ENCODE measurements around the gene TKTL1.

Gene TKTL1

DNA sequence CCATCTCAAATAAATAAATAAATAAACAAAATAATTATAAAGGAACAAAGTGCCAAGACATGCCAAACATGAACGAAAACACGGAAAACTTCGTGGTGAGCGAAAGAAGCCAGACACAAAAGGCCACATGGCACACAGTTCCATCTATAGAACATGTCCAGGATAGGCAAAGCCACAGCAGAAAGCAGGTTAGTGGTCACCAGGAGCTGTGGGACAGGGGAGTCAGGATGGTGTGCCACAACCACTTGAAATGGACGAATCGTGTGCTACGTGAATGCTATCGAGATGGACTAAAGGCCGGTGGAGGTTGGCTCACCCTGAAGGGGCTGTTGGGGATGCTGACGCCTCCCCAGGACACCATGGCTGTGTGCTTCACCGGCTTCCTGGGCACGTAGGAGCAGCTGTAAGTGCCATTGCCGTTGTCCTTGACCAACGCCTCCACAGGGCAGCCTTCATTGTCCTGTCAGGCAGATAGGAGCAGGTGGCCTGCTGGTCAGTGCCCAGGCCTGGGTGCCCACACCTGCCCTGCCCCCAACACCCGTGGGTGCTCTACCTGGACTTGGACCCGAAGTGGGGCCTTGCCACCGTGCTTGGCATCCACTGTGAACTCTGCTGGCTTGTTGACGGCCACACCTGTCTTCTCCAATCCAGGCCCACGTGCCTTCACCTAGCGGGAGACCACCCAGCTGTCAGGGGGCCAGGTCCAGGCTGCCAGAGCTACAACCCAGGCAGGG is 68.3 kb downstream of the TKTL1 start:
- H4K20me1 ChIP-seq (ENCODE audit: insufficient read depth), result no peaks in the 10 kb centered on the region
- H3K27me3 ChIP-seq (ENCODE audit: insufficient read depth, low read depth), result no peaks in the 10 kb centered on the region
- H3K36me3 ChIP-seq (ENCODE audit: insufficient read depth), result no peaks in the 10 kb centered on the region; the same call in 1 of the 2 replicates
- H3K4me2 ChIP-seq, result no peak overlapping the region
- H3K4me1 ChIP-seq (ENCODE audit: low read depth, poor library complexity, severe bottlenecking), result peaks cover 16% of the 10 kb centered on the region
- H3K27ac ChIP-seq, result no peak overlapping the region
- no peak overlapping the region for H3K9ac ChIP-seq
- H2AFZ ChIP-seq (ENCODE audit: low read depth), result no peak overlapping the region
- TF ChIP-seq, protein P1, sequence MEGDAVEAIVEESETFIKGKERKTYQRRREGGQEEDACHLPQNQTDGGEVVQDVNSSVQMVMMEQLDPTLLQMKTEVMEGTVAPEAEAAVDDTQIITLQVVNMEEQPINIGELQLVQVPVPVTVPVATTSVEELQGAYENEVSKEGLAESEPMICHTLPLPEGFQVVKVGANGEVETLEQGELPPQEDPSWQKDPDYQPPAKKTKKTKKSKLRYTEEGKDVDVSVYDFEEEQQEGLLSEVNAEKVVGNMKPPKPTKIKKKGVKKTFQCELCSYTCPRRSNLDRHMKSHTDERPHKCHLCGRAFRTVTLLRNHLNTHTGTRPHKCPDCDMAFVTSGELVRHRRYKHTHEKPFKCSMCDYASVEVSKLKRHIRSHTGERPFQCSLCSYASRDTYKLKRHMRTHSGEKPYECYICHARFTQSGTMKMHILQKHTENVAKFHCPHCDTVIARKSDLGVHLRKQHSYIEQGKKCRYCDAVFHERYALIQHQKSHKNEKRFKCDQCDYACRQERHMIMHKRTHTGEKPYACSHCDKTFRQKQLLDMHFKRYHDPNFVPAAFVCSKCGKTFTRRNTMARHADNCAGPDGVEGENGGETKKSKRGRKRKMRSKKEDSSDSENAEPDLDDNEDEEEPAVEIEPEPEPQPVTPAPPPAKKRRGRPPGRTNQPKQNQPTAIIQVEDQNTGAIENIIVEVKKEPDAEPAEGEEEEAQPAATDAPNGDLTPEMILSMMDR (conservative IDR thresholded peaks at IDR 0.05; ENCODE audit: low read depth, low read length), result no peak
- H3K4me3 ChIP-seq (IDR thresholded peaks at IDR 0.05; ENCODE audit: insufficient read depth, low read depth, low read length), result no peak overlapping the region
- H3K79me2 ChIP-seq (ENCODE audit: insufficient read depth, low read depth), result peaks cover 23% of the 10 kb centered on the region

DNA sequence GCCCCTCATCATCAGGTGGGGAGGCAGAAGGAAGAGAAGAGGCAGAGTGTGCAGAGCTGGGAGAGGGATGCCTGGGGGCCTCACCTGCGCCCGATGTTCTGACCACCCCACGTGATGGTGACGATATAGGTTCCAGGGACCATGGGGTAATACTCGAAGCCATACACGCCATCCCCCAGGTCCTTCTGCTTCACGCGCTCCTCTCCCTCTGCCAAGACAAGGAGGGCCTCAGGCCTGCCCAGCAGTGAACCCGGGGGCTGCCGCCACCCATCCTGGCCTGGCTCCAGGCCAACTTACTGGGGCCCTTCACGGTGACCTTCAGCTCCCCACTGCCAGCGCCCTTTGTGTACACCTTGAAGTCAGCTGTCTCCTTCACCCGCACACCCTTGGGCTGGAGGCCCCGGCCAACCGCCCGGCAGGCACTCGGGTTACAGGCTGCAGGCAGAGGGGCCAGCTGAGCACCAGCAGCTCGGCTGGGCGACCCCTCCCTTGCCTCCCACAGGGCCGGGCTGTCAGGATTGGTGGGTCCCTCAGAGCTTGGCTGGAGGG is 69.5 kb downstream of the TKTL1 start:
- Histone ChIP-seq H2AFZ (ENCODE audit: low read depth) (no peak overlapping the region), H3K27me3 (ENCODE audit: insufficient read depth, low read depth) (no peaks in the 10 kb centered on the region), H4K20me1 (ENCODE audit: insufficient read depth) (no peaks in the 10 kb centered on the region), H3K4me1 (ENCODE audit: low read depth, poor library complexity, severe bottlenecking) (peaks cover 16% of the 10 kb centered on the region), H3K27ac (no peak overlapping the region), H3K79me2 (ENCODE audit: insufficient read depth, low read depth) (peaks cover 35% of the 10 kb centered on the region), H3K4me3 (IDR thresholded peaks at IDR 0.05; ENCODE audit: insufficient read depth, low read depth, low read length) (no peak overlapping the region), H3K36me3 (ENCODE audit: insufficient read depth) (no peaks in the 10 kb centered on the region; the same call in 1 of the 2 replicates), H3K9ac (no peak overlapping the region), H3K4me2 (no peak overlapping the region)
- TF ChIP-seq, protein P1 (conservative IDR thresholded peaks at IDR 0.05; ENCODE audit: low read depth, low read length), result no peak

DNA sequence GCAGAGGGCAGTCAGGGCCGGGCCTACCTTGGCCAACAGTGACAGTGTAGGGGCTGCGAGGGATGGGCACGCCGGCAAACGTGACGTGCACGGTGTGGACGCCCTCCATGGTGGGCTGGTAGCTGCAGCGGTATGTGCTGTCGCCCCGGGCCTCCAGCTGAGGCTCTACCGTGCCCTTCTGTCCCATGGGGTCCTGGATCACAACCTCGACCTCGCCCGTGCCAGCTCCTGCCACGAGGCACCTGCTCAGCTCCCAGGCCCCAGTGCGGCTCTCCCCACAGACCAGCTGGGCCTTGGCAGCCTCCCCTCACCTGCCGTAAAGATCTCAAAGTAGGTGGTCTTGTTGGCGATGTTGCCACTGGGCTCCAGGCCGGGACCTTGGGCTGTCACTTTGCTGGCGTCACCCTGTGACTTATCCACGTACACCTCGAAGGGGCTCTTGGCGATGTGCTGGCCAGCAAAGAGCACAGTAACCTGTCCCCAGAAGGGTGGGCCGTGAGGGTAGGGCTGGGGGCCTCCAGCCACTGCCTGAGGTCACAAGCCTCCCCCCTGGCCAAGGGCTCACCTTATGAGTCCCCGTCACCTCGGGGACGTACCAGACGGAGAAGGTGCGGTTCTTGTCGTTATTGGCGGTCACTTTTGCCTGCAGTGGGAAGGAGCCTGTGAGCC is 70.5 kb downstream of the TKTL1 start:
- Histone ChIP-seq H3K36me3 (ENCODE audit: insufficient read depth) (no peaks in the 10 kb centered on the region; the same call in 1 of the 2 replicates), H3K4me2 (no peak overlapping the region), H3K4me1 (ENCODE audit: low read depth, poor library complexity, severe bottlenecking) (peaks cover 16% of the 10 kb centered on the region), H3K4me3 (IDR thresholded peaks at IDR 0.05; ENCODE audit: insufficient read depth, low read depth, low read length) (no peak overlapping the region), H2AFZ (ENCODE audit: low read depth) (no peak overlapping the region), H3K9ac (no peak overlapping the region), H3K27ac (no peak overlapping the region), H3K79me2 (ENCODE audit: insufficient read depth, low read depth) (peaks cover 44% of the 10 kb centered on the region), H4K20me1 (ENCODE audit: insufficient read depth) (no peaks in the 10 kb centered on the region), H3K27me3 (ENCODE audit: insufficient read depth, low read depth) (no peaks in the 10 kb centered on the region)
- TF ChIP-seq, protein P1 (conservative IDR thresholded peaks at IDR 0.05; ENCODE audit: low read depth, low read length), result no peak

DNA sequence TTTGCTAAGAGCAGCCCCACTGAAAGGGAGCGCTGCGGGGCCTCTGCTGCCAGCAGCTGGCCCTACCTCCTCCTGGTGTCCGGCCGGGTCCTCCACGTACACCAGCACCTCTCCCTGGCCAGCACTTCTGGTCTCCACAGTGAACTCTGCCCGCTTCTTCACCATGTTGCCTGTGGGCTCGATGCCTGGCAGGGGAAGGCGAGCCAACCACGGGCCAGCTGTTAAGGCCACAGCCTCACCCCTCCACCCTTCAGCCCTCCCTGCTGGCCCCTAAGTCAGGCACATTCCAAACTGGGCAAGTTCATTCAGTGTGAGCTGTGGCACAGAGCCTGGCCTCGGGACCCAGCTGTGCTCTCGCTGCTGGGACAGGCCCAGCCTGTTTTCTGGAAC is 71.1 kb downstream of the TKTL1 start:
- no peak overlapping the region for H3K9ac ChIP-seq
- H3K27ac ChIP-seq, result no peak overlapping the region; the same call in 1 of the 2 replicates
- no peak overlapping the region for H3K4me2 ChIP-seq
- H3K27me3 ChIP-seq (ENCODE audit: insufficient read depth, low read depth), result no peaks in the 10 kb centered on the region
- TF ChIP-seq, protein P1 (conservative IDR thresholded peaks at IDR 0.05; ENCODE audit: low read depth, low read length), result no peak
- H3K36me3 ChIP-seq (ENCODE audit: insufficient read depth), result no peaks in the 10 kb centered on the region; the same call in 1 of the 2 replicates
- no peaks in the 10 kb centered on the region for H4K20me1 ChIP-seq (ENCODE audit: insufficient read depth)
- H3K4me3 ChIP-seq (IDR thresholded peaks at IDR 0.05; ENCODE audit: insufficient read depth, low read depth, low read length), result no peak overlapping the region
- no peak overlapping the region for H2AFZ ChIP-seq (ENCODE audit: low read depth)
- peaks cover 44% of the 10 kb centered on the region for H3K79me2 ChIP-seq (ENCODE audit: insufficient read depth, low read depth)
- H3K4me1 ChIP-seq (ENCODE audit: low read depth, poor library complexity, severe bottlenecking), result peaks cover 16% of the 10 kb centered on the region
